NCI-H1105 (cell line): Measurements from ENCODE around the gene TMCO1.
"Not testable (repeated sequence)": the region's sequence is repeated elsewhere in the genome, so short reads cannot be mapped to it uniquely, and the experiment has no call there.

Experiments
- DNase-seq: peaks from one replicate; lab custom pipeline; 2025; lab: John Stamatoyannopoulos, UW

TMCO1 gene, protein sequence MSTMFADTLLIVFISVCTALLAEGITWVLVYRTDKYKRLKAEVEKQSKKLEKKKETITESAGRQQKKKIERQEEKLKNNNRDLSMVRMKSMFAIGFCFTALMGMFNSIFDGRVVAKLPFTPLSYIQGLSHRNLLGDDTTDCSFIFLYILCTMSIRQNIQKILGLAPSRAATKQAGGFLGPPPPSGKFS

DNA sequence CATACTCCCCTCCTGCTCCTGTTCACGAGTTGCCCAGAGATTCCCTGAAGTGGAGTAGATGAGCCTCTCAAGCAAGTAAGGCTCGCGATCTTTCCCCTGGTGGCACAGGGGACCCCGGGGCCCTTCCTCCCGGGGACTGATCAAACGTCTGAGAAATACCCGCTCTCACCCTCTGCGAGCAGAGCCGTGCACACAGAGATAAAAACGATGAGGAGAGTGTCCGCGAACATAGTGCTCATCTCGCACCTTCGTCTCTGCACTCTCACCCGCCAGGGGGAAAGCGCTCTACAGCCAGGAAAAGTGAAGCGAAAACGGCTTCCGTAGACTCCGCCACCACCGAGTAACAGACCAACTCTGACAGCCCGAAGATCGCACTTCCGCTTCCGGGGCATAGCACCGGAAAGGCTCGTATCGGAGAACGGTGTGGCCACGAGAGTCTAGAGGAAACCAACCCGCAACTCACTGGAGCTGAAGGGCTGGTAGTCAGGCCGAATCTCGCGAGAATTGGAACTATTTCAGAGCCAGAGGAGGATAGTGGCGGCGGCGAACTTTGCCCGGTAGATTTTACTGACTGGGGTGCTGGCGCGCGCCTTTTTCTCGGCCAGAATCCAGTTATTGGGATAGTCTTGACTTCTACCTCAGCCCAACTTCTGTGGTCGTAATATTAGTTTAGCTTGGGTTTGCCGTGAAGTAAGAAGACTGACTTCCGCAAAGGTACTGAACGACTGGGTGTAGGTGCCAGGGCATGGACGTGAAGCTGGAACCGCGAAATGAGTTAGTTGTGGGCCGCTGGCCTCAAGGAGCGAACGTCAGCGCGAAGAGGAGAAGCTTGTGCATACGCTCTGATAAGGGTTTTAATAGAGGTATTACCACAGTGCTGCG, at the start of gene TMCO1:
TSS of gene TMCO1 (minus strand) at position 356 of the 882 bp plus-strand sequence. CDS start at position 239, 117 bp downstream.
- peak; percentile 95 for DNase-seq

GRCh38 chr1:165816826-165817497, 48.3 kb upstream of the TMCO1 start:
- no peak for DNase-seq

DNA sequence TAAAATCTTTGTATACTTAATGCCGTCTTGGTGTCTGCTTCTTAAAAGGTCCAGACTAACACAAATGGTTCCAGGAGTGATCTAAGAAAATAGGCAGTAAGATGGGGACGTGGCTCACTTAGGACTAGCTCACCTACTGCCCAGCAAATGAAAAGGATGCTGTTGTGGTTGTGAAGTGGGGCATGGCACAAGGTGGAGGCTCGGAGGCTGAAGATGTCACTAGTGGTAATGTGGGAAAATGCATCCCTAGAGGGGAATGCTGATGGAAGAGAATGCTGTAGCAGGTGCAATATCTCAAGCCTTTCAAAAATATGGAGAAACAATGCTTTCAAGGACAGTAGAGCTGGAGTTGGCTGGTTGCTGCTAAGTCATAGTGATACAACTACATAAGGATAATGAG, 47.5 kb upstream of the TMCO1 start:
- DNase-seq = no peak

DNA sequence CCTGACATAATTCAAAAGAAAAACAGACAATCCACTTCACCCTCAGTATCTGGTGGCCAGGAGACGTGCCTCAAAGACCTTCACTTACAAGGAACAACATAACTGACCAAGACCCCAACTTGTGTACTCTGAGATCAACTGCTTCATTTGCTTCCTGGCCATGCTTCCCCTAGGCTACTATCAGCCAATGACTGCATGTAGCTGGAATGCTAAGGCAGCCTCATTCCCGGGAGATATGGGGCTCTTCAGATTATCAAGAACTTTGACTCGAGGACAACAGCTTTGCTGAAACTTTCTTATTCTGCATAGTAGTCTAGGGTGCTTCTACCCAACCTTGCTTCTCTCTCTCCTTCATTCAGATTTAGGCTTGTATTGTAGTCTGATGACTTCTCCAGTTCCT, 47.1 kb upstream of the TMCO1 start:
- DNase-seq = no peak

DNA sequence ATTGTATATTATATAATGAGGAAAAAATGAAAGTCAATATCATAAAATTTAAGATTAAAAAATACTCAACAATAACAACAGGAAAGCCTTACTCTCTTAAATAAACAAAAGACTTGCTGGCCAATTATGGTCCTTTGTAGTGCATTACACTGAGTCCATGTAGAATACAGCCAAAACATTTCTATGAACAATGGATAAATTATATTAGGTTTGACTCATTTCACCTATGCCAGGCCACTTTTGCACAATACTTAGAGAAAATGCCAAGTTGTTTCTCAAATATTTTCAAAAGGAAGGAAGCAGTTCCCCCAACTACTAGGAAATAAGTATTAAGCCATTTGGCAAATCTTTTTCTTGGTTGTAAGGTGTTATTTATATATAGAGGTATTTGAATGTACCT, 38.9 kb upstream of the TMCO1 start:
- no peak for DNase-seq

DNA sequence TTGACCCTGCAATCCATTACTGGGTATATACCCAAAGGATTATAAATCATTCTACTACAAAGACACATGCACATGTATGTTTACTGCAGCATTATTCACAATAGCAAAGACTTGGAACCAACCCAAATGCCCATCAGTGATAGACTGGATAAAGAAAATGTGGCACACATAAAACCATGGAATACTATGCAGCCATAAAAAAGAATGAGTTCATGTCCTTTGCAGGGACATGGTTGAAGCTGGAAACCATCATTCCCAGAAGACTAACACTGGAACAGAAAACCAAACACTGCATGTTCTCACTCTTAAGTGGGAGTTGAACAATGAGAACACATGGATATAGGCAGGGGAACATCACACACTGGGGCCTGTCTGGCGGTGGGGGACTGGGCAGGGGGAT, 35.8 kb upstream of the TMCO1 start:
- not testable (repeated sequence) for DNase-seq

GRCh38 chr1:165799387-165799786, 30.7 kb upstream of the TMCO1 start:
- no peak for DNase-seq

DNA sequence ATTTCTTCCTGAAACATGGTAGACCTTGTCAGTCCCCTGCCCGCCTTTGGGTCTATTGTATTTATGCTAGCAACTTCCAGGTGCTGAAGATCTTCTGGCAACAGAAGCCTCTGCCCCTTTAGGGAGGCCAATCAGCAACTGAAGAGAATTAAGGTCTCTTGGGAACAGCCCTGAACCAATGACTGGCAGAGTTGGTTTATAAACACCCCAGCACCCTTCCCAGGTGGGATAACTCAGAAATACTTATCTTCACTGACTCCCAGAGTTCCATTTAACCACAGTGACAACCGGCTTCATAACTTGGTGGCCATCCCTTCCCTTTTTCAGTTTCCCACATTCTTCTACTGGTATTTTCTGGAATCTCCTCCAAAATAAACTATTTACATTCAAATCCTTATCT, 27.2 kb upstream of the TMCO1 start:
- DNase-seq = no peak

GRCh38 chr1:165793951-165794350, 25.3 kb upstream of the TMCO1 start:
- DNase-seq = no peak

DNA sequence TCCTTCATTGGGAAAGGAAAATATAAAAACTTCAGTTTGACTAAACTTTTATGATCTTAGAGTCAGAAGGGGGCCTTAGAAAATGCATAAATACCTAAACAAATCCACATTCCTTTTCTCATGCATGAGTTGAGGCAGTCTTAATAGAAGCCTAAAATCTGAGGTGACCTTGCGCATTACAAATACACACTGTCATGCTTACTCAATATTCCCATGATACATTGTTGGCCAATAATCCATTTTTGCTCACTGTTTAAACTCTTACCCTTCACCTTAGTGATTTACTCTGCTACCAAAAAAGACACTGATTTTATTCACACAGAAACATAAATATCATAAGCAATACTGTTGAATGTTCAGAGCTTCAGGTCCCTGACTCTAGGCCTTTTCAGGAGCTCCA, 19.1 kb upstream of the TMCO1 start:
- DNase-seq = no peak

DNA sequence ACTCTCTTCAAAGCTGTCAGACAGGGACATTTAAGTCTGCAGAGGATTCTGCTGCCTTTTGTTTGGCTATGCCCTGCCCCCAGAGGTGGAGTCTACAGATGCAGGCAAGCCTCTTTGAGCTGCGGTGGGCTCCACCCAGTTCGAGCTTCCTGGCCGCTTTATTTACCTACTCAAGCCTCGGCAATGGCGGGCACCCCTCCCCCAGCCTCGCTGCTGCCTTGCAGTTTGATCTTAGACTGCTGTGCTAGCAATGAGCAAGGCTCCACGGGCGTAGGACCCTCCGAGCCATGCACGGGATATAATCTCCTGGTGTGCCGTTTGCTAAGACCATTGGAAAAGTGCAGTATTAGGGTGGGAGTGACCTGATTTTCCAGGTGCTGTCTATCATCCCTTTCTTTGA, 14.9 kb upstream of the TMCO1 start:
- not testable (repeated sequence) for DNase-seq

DNA sequence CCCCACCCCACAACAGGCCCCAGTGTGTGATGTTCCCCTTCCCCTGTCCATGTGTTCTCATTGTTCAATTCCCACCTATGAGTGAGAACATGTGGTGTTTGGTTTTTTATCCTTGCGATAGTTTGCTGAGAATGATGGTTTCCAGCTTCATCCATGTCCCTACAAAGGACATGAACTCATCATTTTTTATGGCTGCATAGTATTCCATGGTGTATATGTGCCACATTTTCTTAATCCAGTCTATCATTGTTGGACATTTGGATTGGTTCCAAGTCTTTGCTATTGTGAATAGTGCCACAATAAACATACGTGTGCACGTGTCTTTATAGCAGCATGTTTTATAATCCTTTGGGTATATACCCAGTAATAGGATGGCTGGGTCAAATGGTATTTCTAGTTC, 9.5 kb upstream of the TMCO1 start:
- DNase-seq = not testable (repeated sequence)

DNA sequence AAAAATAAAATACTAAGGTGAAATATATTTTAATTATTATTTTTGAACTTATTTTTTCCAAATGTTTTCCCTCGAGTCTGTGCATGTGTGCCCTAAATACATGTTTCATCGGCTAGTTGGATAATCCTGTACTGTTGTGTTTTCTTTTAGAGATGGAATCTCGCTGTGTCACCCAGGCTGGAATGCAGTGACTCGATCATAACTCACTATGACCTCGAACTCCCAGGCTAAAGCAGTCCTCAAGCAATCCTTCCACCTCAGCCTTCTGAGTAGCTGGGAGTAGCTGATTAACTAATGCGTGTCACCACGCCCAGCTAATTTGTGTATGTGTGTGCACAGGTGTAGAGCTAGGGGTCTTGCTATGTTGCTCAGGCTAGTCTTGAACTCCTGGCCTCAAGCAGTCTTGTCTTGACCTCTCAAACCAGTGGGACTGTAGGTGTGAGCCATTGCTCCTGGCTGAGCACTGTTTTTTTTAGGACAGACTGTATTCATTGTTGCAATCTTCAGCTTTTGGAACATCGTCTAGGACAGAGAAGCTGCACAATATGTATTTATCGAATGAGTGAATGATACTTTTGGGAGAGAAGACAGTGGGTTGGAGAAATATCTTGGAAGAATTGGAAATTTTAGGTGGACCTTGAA, 4.8 kb upstream of the TMCO1 start:
- no peak for DNase-seq

DNA sequence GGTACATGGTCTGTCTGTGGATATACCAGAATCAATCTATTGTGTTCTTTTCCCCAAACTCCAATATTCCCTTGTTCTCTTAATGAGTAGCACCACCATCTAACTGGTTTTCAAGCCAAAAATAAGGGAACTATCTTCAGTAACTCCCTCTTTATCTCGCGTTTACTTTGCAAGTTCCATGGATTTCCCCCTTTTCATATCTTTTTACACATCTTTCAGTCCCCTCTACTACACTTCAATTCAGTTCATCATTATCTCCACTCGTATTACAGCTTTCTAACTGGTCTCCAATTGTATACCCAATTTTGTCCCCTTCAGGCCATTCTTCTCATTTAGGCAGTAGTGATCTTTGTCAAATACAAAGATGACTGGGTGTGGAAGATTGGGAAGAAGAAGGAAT, 4.1 kb upstream of the TMCO1 start:
- no peak for DNase-seq

GRCh38 chr1:165764277-165764676, 4.4 kb downstream of the TMCO1 start:
- DNase-seq = no peak

GRCh38 chr1:165763442-165763841, 5.2 kb downstream of the TMCO1 start:
- DNase-seq = no peak

DNA sequence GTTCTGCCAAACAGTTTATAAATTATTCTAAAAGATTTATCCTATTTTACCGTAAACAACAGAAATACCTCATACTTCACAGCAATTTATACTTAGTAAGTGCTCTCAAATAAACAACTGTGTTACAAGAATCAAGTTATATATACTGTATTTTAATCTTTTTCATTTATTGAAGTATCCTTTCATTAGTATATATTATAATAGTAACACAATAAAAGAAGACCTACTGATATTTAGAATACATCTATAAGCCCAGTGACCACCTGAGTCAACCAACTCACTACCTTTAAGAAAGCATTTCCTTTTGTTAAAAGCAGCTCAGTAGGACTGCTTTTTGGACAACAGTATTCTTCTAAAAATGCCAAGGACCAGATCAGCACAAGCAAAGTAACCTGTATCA, 5.9 kb downstream of the TMCO1 start:
- no peak for DNase-seq

- no peak for DNase-seq
Observed at GRCh38 chr1:165759095-165759494, 9.6 kb downstream of the TMCO1 start.

- no peak for DNase-seq
Observed at GRCh38 chr1:165755393-165756010, 13.2 kb downstream of the TMCO1 start.

DNA sequence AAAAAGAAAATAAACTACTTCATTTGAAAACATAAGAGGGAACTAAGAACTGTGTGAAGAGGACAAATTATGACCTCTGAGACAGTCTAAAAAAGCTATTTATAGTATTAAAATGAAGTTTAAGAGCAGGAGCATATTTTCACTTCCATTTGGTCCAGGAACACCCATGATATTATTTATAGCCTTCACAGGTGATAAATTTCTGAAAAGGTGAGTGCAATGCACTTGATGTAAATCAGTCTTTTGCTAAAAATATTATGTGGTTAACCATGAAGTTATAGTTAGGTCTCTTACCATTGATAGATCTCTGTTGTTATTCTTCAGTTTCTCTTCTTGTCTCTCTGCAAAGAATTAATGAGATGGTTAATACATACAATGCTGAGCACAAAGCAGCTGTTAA, 14.7 kb downstream of the TMCO1 start:
- DNase-seq = no peak

- no peak for DNase-seq
Observed at GRCh38 chr1:165748550-165748949, 20.1 kb downstream of the TMCO1 start.
